PC-3 (cell line): ENCODE results near the gene RCOR1. TPM values are rescaled to one million over a fixed set of nuclear protein-coding genes. Genes with fewer than 3 reads are reported as not detected.

ENCODE experiments used
- ATAC-seq: fragments of 200-7000 bp; cut with Tn5 transposase; 2 replicates; pipeline ENCODE4 v1.9.1; 2020; ENCODE audit warnings: mild to moderate bottlenecking, moderate library complexity
- BruUV-seq: library from RNA; stranded (reverse); fragments of 400-500 nt; replicated peaks from 2 replicates; lab custom pipeline; 2021; lab: Mats Ljungman, UMichigan
- CTCF ChIA-PET: fragments of 300-600 bp; sonication (Branson Sonifier 250); formaldehyde crosslinking; loops from one replicate; lab custom pipeline; 2022; ENCODE audit warnings: antibody characterized with exemption; lab: Charles Lee
- POLR2A ChIA-PET: fragments of 300-600 bp; sonication (Branson Sonifier 250); formaldehyde crosslinking; loops from one replicate; lab custom pipeline; 2022; ENCODE audit warnings: antibody characterized with exemption; ENCODE audit not compliant: unreplicated experiment; lab: Charles Lee
- DNase-seq: peaks from one replicate; pipeline ENCODE4 v3.0.0-alpha.2; 2015
- H2AFZ ChIP-seq: fragments of 300-600 bp; sonication (generic); 2 replicates; pipeline ENCODE4 v1.6.0; 2016; ENCODE audit warnings: antibody characterized with exemption, low read length
- H3F3A ChIP-seq: fragments of 300-600 bp; sonication (generic); one replicate; pipeline ENCODE4 v1.6.0; 2017; ENCODE audit warnings: antibody characterized with exemption, low read length, control low read depth, mild to moderate bottlenecking; ENCODE audit not compliant: unreplicated experiment
- H3K27ac ChIP-seq: fragments of 300-600 bp; sonication (generic); 2 replicates; pipeline ENCODE4 v1.5.1; 2016; ENCODE audit warnings: mild to moderate bottlenecking, low read length
- H3K27me3 ChIP-seq: fragments of 300-600 bp; sonication (generic); 2 replicates; pipeline ENCODE4 v1.6.1; 2016; ENCODE audit warnings: low read length, mixed read lengths
- H3K36me3 ChIP-seq: fragments of 300-600 bp; sonication (generic); 2 replicates; pipeline ENCODE4 v1.6.1; 2016; ENCODE audit warnings: low read depth, mixed run types, low read length, mixed read lengths
- H3K4me1 ChIP-seq: fragments of 300-600 bp; sonication (generic); 2 replicates; pipeline ENCODE4 v1.5.1; 2016; ENCODE audit warnings: low read length; ENCODE audit not compliant: insufficient read depth
- H3K4me2 ChIP-seq: fragments of 300-600 bp; sonication (generic); 2 replicates; pipeline ENCODE4 v1.6.0; 2016; ENCODE audit warnings: low read length
- H3K4me3 ChIP-seq: fragments of 300-600 bp; sonication (generic); 2 replicates; pipeline ENCODE4 v1.5.1; 2016; ENCODE audit warnings: mild to moderate bottlenecking, low read length, mixed read lengths
- H3K79me2 ChIP-seq: fragments of 300-600 bp; sonication (generic); 2 replicates; pipeline ENCODE4 v1.6.1; 2017; ENCODE audit warnings: low read length, mixed read lengths
- H3K9ac ChIP-seq: fragments of 300-600 bp; sonication (generic); 2 replicates; pipeline ENCODE4 v1.6.0; 2016; ENCODE audit warnings: mild to moderate bottlenecking, low read length
- H3K9me2 ChIP-seq: fragments of 300-600 bp; sonication (generic); replicated peaks from 2 replicates; pipeline ENCODE4 v1.6.1; 2016; ENCODE audit warnings: mixed run types, low read length, mixed read lengths
- H3K9me3 ChIP-seq: fragments of 300-600 bp; sonication (generic); 2 replicates; pipeline ENCODE4 v1.6.1; 2016; ENCODE audit warnings: low read length, mixed read lengths
- H4K20me1 ChIP-seq: fragments of 300-600 bp; sonication (generic); 2 replicates; pipeline ENCODE4 v1.6.1; 2016; ENCODE audit warnings: low read length, mixed read lengths
- EZH2 ChIP-seq: fragments of 300-600 bp; sonication (generic); IDR thresholded peaks from one replicate; pipeline ENCODE4 v1.6.1; 2017; ENCODE audit warnings: antibody characterized with exemption, mild to moderate bottlenecking, low read length; ENCODE audit not compliant: unreplicated experiment
- EZH2phosphoT487 ChIP-seq: fragments of 300-600 bp; sonication (generic); IDR thresholded peaks from 2 replicates; pipeline ENCODE4 v1.6.1; 2018; ENCODE audit warnings: mild to moderate bottlenecking, antibody characterized with exemption, low read length, borderline replicate concordance
- intact Hi-C: fragments of 100-400 bp; cut with micrococcal nuclease; formaldehyde crosslinking; loops from 2 replicates; pipeline ENCODE4 v1.9.0; 2023
- total RNA-seq: library from RNA; depleted of rRNA; stranded (reverse); fragments of >200 nt; gene quantifications from 2 replicates; pipeline ENCODE4 v1.2.3, GENCODE V29; 2014
- TF ChIP-seq, protein P1 (sequence below): fragments of 300-600 bp; sonication (generic); conservative IDR thresholded peaks from 2 replicates; pipeline ENCODE4 v1.5.1; 2017; ENCODE audit warnings: antibody characterized with exemption, low read depth, mild to moderate bottlenecking, low read length

The RCOR1 gene
- total RNA-seq, 1 experiment from 2014 or later = 22.2 TPM

DNA sequence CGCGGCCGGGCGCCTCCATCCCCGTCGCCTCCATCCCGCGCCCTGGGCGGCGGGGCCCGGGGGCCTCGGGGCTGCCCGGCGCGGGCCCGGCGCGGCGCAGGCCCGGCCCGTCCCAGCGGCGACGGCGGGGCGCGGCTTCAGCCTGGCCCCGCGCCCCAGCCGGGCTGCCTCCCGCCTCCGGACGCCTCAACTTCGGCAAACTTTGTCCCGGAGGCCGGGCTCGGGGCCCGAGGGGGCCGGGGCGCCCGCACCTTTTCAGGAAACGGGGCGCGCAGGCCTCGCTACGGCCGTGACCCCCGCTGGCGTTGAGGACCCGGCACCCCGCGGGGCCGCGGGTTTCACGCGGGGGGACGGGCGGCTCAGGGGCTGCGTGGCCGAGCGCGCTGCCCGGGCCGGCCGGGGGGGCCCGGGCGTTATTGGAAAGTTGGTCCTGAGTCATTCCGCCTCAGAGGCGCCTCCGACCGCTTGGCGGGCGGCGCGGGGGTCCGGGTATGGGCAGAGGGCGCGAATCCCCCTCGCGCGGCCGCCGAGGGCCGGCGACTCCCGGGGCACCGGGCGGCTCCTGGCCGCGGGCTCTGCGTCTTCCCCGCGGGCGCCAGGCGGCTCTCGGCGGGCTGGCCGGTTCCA is 185.4 kb downstream of the RCOR1 start:
- TF ChIP-seq, protein P1, sequence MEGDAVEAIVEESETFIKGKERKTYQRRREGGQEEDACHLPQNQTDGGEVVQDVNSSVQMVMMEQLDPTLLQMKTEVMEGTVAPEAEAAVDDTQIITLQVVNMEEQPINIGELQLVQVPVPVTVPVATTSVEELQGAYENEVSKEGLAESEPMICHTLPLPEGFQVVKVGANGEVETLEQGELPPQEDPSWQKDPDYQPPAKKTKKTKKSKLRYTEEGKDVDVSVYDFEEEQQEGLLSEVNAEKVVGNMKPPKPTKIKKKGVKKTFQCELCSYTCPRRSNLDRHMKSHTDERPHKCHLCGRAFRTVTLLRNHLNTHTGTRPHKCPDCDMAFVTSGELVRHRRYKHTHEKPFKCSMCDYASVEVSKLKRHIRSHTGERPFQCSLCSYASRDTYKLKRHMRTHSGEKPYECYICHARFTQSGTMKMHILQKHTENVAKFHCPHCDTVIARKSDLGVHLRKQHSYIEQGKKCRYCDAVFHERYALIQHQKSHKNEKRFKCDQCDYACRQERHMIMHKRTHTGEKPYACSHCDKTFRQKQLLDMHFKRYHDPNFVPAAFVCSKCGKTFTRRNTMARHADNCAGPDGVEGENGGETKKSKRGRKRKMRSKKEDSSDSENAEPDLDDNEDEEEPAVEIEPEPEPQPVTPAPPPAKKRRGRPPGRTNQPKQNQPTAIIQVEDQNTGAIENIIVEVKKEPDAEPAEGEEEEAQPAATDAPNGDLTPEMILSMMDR = no peak
- no peak for TF ChIP-seq EZH2
- TF ChIP-seq EZH2phosphoT487 = no peak
- ATAC-seq (peak; percentile 47), DNase-seq (no peak)
- ChIA-PET CTCF (no interaction called here), POLR2A (no interaction called here)
- Histone ChIP-seq H3K9me3 (no peaks in the 10 kb centered on the region), H3K27me3 (no peaks in the 10 kb centered on the region), H3K36me3 (no peaks in the 10 kb centered on the region), H3K4me2 (peak overlapping the region; percentile 93), H2AFZ (peak overlapping the region; percentile 2; the same call in 1 of the 2 replicates), H4K20me1 (peaks cover 26% of the 10 kb centered on the region), H3K27ac (peak overlapping the region; percentile 22; the same call in 1 of the 2 replicates), H3K4me3 (peak overlapping the region; percentile 81), H3K9me2 (no peaks in the 10 kb centered on the region), H3K4me1 (peaks cover 29% of the 10 kb centered on the region), H3K9ac (peak overlapping the region; percentile 87), H3F3A (no peaks in the 10 kb centered on the region), H3K79me2 (peaks cover 50% of the 10 kb centered on the region)
- intact Hi-C loops = loop anchor here (5.0 to 10.0 kb wide), 2 partner anchors 81 to 137 kb away; no protein-coding TSS in a partner anchor
- no TSS peak for BruUV-seq

DNA sequence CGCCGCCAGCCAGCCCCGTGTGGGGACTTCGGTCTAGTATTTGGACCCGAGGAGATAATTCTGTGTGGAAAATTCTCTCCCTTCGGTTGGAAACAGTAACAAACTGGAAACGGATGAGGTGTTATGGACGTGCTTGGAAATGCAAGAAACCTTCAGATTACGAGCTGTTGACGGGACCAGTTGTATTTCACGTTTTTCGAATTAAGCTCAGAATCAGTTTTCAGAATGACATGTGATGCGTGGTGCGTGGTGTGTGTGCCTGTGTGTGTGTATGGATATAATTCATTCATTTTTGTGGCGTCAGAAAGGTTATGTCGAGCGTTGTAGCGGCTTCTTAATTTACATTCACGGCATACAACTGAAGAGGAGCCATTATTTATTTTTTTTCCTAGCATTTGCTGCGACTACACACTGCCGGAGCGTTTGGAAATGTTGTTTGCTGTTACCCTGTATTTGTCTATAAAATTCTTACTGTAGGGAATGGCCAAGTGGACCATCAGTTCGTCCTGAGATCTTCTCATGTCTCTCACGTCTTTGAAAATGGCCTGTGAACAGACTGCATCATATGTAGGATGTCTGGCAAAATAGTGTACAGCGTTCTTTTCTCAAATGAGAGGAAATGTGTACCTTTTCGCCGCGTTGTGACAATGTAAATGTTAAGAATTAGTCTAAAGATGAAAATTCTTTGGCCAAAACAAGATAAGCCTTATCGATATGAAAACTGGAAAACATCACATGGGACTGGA is 186.1 kb downstream of the RCOR1 start:
- Histone ChIP-seq H3K79me2 (peaks cover 57% of the 10 kb centered on the region), H3K9ac (peak overlapping the region; percentile 87), H3K4me2 (peak overlapping the region; percentile 93), H3K4me3 (peak overlapping the region; percentile 81), H3K9me2 (no peaks in the 10 kb centered on the region), H2AFZ (peak overlapping the region; percentile 2), H3F3A (no peaks in the 10 kb centered on the region), H4K20me1 (peaks cover 32% of the 10 kb centered on the region), H3K27ac (peak overlapping the region; percentile 22; the same call in 1 of the 2 replicates), H3K4me1 (peaks cover 29% of the 10 kb centered on the region), H3K27me3 (no peaks in the 10 kb centered on the region), H3K36me3 (no peaks in the 10 kb centered on the region), H3K9me3 (no peaks in the 10 kb centered on the region)
- ChIA-PET POLR2A (no interaction called here), CTCF (no interaction called here)
- TSS peak; percentile 60 for BruUV-seq
- TF ChIP-seq, protein P1 = no peak
- TF ChIP-seq EZH2phosphoT487 = no peak
- TF ChIP-seq EZH2 = no peak
- ATAC-seq (no peak), DNase-seq (peak; percentile 18)
- intact Hi-C loops = loop anchor here (5.0 to 10.0 kb wide), 2 partner anchors 81 to 136 kb away; no protein-coding TSS in a partner anchor
